Measurements from ENCODE around the gene SLC6A8.
A peak's percentile ranks its signal among the peaks of the same experiment; 100 is the strongest.
"Not testable (repeated sequence)": the region's sequence is repeated elsewhere in the genome, so short reads cannot be mapped to it uniquely, and the experiment has no call there.

Gene SLC6A8

DNA sequence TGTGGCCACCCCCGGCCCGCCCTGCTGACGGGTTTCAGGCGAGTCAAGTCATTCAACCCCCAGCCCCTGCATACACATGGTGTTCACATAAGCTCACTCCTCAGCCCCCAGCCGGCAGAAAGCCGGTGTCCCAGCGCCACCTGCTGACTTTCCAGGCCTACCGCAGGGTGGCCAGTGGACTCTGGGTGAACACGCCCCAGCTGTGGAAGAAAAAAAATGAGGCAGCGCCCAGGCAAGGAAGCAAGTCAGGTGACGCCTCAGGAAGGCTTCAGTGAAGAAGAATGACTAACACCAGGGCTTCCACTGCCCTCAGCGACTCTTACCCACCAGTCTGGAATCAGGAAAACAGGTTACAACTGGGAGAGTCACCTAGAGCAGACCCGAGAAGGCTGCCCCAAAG lies 20.7 kb downstream of the SLC6A8 start:
- DNase-seq, result peak; percentile 63

DNA sequence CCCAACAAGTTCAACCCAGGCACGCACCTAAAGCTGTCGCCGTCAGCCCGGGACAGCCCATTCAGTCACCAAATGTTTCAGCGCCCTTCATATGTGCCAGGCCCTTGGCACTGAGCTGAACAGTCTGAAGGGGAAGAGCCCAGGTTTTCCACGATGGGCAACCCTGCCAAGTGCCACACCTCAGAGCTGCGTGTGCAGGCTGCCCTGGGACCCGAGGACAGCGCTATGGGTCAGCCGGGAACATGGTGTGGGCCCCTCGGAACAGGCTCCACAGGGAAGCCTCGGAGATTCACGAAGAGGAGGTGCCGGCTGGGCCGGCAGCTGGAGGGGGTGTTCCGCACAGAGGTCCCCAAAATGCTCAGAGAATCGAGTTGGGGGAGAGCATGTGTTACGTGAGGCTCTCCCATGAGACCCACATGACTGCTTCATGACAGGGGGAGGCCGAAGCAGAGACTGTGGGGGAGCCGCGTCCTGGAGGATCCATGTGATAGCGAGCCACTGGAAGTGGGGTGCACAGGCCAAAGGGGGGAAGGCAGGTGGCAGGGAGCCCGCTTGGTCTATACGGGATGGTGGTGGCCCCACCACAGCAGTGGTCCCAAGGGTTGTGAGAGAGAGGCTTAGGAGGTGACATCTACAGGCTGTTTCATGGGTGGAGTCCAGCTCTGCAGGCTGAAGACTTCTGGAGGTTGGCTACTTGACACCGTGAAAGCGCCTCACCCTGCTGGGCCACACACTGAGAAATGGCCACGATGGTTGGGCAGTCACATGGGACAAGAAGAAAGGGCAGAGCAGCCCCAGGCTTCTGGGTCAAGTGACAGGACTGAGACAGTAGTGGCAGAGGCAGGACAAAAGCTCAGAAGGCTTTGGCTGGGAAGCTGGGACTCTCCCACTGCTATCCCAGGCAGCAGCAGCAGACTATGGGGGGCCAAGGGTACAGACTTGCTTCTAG lies 22.3 kb downstream of the SLC6A8 start:
- DNase-seq, result no peak

DNA sequence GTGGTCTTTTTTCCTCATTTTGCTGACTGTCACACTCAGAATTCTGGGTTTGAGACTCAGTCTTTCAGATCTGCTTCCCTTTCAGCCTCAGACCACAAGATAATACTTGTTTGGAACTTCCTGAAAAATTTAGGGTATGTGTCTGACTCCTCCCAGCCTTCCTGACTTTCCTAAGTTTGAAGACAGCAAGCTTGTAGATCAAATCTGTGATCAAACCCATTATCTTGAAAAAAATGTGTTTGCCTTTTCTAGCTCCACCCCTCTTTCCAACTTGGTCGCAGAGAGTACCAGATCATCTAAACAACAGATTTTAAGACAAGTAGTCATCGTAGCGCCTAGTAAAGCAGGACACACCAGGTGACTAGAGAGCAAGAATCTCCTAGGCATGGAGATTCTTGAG lies 26.5 kb downstream of the SLC6A8 start:
- DNase-seq, result no peak

DNA sequence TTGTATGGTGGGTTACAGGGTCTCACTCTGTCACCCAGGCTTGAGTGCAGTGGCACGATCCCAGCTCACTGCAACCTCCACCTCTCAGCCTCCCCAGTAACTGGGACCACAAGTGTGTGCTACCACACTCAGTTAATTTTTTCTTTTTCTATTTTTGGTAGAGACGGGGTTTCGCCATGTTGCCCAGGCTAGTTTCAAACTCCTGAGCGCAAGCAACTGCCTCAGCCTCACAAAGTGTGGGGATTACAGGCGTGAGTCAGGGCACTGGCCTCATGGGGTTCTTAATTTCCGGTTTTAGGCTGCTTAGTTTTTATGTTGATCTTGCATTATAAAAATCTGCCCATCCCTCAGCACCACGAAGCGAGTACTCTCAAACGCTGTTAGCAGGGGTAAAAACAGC lies 29.7 kb downstream of the SLC6A8 start:
- DNase-seq, result no peak

DNA sequence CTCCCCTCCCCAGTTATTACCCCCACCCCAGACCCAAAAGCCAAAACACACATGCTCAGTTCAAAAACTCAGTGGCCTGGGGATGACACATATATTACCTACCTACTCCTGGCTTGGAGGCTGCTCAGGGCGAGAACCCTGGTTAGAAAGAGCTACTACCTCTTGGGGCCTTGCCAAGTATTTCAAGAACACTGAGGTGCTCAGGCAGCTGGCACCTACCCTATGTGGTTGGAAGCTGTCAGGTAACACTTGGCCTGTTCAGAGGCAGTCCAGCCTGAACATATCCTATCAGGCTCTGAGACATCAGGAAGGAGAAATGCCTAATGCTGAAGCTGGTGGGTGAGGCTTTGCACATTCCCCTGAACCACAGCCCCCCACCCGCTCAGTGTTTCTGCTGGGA lies 31.5 kb downstream of the SLC6A8 start:
- DNase-seq, result no peak

DNA sequence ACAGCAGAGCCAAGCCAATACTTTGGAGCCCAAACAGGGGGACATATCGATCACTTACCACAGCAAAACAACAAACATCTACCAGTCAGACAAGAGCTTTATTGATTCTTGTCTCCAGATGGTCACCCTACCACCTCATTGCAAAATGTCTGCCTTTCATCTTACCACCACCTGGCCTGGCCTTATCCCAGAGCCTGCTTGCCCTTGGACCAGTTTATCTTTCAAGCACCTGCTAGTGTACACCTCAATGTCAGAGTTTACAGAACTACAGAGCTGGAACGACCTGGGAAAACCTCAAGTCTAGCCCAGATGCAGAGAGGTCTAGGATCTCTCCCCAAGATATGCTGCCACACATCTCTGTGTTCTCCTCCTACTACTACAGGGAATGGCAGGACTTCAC lies 32.0 kb downstream of the SLC6A8 start:
- DNase-seq, result no peak

DNA sequence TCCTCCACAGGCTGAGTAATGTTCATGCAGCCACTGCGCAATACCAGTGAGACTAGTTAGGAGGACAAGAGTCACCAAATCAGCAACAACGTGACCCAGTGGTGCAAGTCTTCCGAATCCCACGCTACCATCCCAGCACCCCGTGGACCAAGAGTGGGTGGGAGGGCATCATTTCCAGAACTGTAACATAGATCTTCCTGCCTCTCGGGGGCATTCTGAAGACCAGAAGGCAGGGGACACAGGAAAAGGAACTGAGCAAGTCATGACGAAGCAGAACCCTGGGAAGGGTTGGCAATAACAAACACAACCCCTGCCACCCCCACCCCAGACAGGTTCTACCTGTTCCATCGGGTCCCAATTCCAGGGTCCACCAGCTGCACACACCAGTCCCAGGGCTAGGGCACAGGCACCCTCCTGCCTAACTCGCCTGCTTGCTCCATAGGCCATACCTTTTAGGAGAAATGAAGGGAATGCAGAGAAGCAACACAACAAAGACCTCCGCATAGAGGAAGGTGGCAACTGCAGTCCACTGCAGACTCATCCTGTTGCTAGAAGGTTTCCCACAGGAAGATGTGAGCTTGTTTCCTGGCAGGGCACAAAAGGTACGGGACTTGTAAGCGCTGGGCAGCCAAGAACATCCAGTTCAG lies 35.1 kb downstream of the SLC6A8 start:
- no peak for DNase-seq

DNA sequence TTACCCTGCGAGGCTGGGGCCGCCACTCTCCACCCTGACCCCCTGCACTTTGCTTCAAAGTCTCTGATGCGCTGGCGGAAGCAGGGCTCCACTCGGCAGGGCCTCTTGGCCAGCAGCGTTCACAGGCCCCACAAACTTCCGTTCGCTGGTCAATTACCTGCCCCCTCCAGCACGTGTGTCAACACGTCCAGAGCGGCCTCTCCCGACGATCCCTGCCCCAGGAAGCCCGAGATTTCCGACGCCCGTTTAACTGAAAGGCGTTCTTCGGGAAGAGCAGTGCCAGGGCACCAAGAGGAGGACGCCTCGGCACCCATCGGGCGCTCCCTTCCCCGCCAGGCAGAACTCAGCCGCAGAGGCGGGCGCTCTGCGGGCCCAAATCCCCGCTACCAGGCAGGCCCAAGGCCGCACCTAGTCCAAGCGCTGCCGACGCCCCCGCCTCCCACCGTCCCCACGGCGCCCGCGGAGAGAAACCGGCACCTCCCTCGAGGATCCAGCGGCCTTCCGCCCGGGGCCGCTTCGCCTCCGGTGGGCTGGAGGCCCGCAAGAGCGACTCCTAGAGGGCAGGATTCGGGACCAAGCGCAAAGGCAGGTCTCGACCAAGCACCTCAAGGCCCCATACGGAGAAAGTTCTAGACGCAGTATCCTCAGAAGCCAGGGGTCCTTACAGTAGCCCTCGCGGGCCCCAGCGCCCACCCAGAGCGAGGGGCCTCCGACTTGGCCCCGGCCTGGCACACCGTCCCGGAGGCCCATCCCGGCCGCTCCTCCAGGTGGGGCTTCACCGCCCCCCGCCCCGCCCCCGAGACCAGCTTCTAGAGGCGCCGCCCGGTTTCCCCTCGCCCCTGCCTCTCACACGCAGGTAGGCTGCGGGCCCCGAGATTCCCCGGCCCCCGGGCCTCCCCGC lies 35.9 kb downstream of the SLC6A8 start:
- peak; percentile 33 for DNase-seq

DNA sequence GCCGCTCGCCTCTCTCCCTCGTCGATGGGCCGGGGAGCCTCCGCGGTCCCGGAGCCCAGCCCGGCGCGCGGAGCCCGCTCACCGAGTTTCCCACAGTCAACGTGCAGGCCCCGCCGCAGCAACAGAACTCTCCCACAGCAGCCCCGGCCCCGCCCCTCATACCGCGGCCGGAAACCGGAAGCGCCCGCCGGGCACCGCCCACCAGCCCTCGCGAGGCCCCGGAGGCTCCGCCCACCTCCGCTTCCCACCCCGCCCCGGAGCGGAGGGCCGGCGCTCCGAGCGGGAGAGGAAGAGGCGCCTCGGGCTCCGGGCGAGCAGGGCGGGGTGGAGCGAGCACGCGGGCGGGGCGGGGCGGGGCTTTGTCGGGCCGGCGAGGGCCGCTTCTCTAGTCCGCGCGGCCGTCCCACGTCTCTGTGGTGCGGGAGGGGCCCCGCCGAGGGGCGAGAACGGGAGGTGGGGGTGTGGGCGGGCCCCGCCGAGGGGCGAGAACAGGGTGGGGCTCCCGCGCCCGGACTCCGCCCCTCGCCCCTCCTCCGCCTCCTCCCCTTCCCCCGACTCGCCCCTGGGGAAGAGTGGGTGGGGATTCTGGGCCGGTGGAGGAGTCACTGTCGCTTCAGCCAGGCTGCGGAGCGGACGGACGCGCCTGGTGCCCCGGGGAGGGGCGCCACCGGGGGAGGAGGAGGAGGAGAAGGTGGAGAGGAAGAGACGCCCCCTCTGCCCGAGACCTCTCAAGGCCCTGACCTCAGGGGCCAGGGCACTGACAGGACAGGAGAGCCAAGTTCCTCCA lies 36.7 kb downstream of the SLC6A8 start, which contains the start of the genes ABCD1 and BCAP31:
Gene ABCD1, plus strand, starts transcription at position 605 of the 787 bp plus-strand sequence. CDS start 411 bp downstream, outside the sequence.
Gene BCAP31, minus strand, starts transcription at position 136 of the 787 bp plus-strand sequence. CDS start 1,143 bp downstream, outside the sequence.
- peak; percentile 91 for DNase-seq

DNA sequence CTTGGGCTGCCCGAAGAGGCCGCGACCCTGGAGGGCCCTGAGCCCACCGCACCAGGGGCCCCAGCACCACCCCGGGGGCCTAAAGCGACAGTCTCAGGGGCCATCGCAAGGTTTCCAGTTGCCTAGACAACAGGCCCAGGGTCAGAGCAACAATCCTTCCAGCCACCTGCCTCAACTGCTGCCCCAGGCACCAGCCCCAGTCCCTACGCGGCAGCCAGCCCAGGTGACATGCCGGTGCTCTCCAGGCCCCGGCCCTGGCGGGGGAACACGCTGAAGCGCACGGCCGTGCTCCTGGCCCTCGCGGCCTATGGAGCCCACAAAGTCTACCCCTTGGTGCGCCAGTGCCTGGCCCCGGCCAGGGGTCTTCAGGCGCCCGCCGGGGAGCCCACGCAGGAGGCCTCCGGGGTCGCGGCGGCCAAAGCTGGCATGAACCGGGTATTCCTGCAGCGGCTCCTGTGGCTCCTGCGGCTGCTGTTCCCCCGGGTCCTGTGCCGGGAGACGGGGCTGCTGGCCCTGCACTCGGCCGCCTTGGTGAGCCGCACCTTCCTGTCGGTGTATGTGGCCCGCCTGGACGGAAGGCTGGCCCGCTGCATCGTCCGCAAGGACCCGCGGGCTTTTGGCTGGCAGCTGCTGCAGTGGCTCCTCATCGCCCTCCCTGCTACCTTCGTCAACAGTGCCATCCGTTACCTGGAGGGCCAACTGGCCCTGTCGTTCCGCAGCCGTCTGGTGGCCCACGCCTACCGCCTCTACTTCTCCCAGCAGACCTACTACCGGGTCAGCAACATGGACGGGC lies 37.5 kb downstream of the SLC6A8 start:
- DNase-seq, result no peak

DNA sequence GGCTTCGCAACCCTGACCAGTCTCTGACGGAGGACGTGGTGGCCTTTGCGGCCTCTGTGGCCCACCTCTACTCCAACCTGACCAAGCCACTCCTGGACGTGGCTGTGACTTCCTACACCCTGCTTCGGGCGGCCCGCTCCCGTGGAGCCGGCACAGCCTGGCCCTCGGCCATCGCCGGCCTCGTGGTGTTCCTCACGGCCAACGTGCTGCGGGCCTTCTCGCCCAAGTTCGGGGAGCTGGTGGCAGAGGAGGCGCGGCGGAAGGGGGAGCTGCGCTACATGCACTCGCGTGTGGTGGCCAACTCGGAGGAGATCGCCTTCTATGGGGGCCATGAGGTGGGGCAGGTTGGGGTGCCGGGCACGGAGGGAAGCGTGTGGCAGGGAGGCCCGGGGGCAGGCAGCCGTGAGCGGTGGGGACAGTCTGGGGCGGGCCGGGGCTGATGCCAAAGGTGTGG lies 38.1 kb downstream of the SLC6A8 start:
- DNase-seq, result no peak

DNA sequence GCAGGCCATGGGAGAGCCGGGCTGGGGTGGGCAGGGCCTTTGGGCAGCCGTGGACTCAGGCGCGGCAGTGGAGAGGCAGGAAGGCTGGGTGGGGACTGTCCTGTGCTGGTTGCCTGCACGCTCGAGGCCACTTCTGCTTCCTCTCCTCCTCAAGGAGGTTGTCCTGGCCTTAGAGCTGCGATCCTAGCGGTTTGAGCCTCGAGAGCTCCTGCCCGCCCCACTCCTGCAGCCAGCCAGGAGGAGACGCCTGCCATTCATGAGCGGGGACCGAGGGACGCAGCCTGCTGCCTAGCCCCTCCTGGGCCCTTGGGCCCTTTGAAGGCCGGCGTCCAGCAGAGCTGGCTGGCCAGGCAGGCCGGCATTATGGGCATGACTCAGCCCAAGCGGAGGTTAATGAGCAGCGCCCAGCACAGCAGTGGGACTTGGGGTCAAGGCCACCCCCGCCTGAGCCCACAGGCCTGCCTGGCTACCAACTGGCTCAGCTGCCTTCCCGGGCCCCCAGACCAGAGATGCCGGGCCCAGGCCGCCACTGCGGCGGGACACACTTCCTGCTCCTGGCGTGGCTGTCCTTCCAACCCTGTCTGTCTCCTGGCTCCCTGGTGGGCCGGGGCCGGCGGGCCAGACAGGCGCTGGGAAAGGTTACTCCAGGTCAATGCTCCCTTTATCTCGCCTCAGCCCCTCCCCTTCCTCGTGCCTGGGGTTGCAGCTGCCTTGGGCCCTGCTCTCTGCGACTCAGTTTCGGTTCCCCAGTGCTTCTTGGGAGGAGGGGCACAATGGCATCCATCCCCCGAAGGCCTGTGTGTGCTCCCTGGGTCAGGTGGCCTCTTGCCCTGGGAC lies 38.8 kb downstream of the SLC6A8 start:
- peak; percentile 38 for DNase-seq

DNA sequence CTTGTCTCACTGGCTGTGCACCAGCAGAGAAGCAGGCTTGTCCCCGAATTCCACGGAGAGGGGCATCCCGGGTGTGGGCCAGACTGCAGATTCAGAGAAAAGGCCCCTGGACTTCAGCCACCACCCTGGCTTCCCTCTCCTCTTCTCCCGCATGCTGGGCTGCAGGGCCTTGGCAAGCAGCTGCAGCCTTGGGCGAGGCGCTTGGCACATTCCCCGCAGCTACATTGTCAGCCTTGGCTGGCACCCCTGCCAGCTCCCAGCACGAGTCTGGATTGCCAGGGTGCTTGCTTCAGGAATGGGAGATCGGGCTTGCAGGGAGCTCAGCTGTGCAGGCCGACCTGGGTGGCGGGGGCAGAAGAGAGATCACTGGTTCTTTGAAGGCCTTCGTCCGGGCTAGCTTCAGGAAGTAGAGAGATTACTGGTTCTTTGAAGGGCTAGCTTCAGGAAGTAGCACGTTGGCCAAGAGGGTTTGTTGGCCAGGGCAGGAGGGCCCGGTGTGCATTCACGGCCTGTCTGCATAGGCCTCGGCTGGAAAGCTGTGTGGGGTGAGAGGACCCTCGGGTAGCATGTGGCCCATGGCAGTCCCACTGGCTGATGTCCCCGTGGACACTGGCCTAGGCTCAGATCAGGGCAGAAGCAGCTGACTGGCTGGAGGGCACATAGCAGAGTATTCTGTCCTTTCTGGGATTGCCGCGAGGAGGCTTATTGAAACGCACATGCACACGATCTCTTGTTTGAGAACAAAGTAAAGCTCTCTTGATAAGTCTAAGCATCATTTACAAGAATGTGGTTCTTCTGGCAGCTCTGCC lies 39.6 kb downstream of the SLC6A8 start:
- DNase-seq, result peak; percentile 10

DNA sequence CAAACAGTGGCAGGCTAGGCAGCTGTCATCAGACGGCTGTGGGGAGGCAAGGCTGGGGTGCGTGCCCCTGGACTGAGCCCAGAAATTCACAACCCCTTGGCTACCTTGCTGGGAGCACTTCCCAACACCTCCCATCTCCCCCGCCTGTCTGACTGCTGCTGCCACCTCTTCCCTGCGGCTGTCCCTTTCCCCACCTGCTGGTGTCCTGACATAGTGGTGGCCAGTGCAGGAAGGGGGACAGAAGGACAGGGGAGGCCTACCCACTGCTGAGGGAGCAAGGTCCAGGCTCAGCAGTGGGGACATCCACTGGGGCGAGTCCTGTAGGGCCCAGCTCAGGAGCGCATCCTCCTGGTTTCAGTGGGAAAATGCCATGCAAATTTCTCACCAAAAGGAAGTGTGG lies 40.4 kb downstream of the SLC6A8 start:
- DNase-seq, result no peak

DNA sequence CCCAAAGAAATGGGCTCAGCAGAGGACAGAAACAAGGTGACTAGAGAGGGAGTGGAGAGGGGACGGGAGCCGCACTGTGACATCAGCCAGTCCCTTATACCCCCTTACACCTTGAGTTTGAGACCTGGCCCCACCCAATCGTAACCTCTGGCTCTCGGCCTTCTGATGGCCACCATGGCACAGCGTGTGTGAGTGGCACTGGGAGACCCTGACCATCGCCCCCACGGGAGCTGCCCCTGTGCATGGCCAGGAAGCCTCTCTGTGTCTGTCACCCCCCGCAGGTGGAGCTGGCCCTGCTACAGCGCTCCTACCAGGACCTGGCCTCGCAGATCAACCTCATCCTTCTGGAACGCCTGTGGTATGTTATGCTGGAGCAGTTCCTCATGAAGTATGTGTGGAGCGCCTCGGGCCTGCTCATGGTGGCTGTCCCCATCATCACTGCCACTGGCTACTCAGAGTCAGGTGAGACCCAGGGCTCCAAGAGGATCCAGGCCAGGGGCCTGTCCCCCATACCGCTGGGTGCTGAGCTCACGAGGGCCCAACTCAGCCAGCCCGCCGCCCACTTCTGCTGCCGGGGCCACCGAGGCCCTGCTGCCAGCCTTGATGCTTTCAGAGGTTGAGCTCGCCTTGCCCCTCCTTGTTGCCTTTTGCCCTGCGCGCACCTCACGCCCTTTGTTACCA lies 41.4 kb downstream of the SLC6A8 start:
- DNase-seq, result no peak

DNA sequence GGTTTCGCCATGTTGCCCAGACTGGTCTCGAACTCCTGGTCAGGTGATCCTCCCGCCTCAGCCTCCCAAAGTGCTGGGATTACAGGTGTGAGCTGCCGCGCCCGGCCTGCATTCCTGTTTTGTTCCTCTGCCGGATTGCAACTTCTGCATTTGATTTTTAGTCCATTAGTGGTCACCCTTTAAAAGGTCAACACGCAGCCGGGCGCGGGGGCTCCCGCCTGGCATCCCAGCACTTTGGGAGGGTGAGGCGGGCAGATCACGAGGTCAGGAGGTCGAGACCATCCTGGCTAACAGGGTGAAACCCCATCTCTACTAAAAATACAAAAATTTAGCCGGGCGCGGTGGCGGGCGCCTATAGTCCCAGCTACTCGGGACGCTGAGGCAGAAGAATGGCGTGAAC lies 42.4 kb downstream of the SLC6A8 start:
- DNase-seq, result not testable (repeated sequence)

DNA sequence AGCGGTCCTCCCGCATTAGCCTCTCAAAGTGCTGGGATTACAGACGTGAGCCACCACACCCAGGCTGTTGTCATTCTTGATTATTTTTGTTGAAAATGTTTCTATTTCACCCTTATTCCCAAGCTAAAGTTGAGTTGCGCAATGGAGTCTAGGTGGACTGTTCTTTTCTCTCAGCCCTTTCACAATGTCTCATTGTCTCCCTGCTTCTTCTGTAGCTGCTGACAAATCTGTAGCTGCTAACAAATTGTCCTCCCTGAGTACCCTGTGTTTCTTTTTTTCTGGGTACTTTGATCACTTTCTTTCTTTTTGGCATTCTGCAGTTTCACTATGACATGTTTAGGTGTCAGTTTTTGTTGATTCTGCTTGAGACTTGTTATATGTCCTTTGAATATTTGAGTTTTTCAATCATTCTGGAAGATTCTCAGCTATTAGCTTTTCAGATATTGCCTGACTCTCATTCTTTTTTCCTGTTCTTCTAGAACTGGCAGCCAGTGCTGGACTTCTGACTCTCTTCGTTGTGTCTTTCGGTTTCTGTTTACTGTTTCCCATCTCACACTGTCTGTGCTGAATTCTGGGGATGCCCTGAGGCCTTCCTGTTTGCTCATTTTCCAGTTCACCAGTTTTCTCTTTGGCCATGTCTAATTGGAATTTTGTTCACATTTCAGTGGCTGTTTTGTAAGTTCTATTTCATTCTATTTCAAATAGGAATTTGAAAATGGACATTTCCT lies 43.6 kb downstream of the SLC6A8 start:
- no peak for DNase-seq

DNA sequence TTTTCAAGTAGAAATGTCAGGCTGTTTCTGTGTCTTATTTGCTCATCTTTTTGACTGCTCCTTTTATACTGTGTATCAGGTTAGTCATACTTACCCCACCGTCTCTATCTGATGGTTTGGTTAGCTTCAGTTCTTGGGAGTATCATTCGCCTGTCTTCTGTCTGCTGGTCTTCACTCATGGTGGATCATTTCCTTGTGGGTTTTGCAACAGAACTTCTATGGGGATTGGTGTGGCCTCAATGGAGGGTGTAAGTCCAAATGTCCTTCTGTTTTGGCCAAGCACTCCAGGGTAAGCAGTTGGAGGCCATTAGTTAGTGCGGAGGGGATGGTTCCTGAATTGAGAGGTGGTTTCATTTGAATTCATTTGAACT lies 44.1 kb downstream of the SLC6A8 start:
- no peak for DNase-seq

All from fibroblast of skin of scalp (primary cell).